Renal cortical epithelial cell (primary cell): ENCODE measurements around the gene HBB. TPM values are rescaled to one million over a fixed set of nuclear protein-coding genes. Genes with fewer than 3 reads are reported as not detected.

ENCODE experiments used
- DNase-seq: peaks from one replicate; pipeline ENCODE4 v3.0.0-alpha.2; 2011; ENCODE audit warnings: low read depth
- total RNA-seq: library from RNA; depleted of rRNA; stranded (reverse); fragments of >200 nt; gene quantifications from 2 replicates; pipeline ENCODE4 v1.2.3, GENCODE V29; 2014

The HBB gene
- total RNA-seq, 1 donor from 2014 or later: not detected

DNA sequence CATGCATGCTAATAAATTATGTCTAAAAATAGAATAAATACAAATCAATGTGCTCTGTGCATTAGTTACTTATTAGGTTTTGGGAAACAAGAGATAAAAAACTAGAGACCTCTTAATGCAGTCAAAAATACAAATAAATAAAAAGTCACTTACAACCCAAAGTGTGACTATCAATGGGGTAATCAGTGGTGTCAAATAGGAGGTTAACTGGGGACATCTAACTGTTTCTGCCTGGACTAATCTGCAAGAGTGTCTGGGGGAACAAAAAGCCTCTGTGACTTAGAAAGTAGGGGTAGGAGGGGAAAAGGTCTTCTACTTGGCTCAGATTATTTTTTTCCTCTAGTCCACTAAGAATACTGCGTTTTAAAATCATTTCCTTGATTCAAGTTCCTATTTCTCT, 810 bp upstream of the HBB start:
- no peak for DNase-seq

DNA sequence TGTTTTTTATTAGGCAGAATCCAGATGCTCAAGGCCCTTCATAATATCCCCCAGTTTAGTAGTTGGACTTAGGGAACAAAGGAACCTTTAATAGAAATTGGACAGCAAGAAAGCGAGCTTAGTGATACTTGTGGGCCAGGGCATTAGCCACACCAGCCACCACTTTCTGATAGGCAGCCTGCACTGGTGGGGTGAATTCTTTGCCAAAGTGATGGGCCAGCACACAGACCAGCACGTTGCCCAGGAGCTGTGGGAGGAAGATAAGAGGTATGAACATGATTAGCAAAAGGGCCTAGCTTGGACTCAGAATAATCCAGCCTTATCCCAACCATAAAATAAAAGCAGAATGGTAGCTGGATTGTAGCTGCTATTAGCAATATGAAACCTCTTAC, 1.4 kb downstream of the HBB start:
- DNase-seq: no peak

- DNase-seq: no peak
These were observed 2.1 kb downstream of the HBB start for GRCh38 chr11:5224538-5225479.

DNA sequence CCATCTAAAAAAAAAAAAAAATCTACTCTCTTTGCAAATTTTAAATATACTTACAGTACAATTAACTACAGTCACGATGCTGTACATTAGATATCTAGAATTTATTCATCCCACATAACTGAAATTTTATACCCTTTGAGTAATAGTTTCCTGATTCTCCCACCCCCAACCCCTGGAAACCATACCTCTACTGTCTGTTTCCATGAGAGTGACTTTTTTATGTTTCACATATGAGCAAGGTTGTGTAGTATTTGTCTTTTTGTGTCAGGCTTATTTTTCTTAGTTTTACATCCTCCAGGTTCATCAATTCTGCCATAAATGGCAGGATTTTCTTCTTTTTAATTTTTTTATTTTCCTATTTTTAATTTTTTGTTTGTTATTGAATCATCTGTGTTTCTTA, 3.2 kb downstream of the HBB start:
- DNase-seq: no peak

GRCh38 chr11:5223146-5223545, 3.7 kb downstream of the HBB start:
- no peak for DNase-seq

DNA sequence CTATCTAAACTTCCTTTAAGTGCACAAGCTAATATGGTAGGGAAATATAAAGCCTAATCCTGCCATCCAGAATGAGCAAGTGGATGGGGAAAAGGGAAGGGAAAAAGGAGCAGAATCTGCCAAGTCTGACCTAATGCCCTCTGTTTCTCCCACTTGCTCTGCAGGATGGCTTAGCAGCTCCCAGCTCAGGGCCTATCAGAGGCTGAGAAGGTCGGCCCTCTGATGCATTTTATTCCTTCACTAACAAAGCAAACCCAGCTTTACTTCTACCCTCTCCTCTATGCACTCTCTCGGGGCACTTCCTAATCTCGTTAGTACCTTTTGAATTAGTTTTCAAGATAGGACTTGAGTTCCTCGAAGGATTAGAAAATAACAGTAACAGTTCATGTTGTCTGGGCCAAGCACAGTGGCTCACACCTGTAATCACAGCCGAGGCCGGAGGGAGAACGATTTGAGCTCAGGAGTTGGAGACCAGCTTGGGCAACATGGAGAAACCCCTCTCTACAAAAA, 16.4 kb downstream of the HBB start:
- no peak for DNase-seq

- DNase-seq: peak; percentile 73
These were observed 22.1 kb downstream of the HBB start for GRCh38 chr11:5204787-5205186.

- no peak for DNase-seq
These were observed 23.5 kb downstream of the HBB start for GRCh38 chr11:5203366-5203765.

- no peak for DNase-seq
These were observed 26.3 kb downstream of the HBB start, which contains the start of gene OR51V1 for GRCh38 chr11:5200582-5200981. Gene OR51V1 (minus strand): TSS chr11:5200682. CDS start chr11:5200682, 0 bp downstream.

GRCh38 chr11:5198285-5198684, 28.6 kb downstream of the HBB start:
- DNase-seq: no peak

- no peak for DNase-seq
These were observed 29.3 kb downstream of the HBB start for GRCh38 chr11:5197536-5197935.

DNA sequence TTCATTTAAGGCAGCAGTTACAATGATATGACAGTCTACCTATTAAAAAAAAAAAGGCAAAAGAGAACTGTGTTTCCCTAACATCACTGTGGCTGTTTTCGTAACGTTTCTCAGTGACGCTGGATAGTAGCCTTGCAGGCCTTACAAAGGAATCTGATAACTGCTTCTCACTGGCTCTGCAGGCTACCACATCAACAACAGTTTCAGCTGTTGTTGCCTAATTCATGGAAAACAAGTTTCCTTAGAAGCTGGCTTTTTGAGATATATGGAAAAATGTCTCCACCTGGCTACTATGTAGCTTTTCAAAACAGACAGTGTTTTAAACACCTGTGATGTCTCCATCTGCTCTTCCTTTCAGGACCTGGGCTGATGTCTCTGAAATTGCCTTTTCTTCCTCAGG, 30.1 kb downstream of the HBB start:
- no peak for DNase-seq

- no peak for DNase-seq
These were observed 30.8 kb downstream of the HBB start for GRCh38 chr11:5196067-5196466.

DNA sequence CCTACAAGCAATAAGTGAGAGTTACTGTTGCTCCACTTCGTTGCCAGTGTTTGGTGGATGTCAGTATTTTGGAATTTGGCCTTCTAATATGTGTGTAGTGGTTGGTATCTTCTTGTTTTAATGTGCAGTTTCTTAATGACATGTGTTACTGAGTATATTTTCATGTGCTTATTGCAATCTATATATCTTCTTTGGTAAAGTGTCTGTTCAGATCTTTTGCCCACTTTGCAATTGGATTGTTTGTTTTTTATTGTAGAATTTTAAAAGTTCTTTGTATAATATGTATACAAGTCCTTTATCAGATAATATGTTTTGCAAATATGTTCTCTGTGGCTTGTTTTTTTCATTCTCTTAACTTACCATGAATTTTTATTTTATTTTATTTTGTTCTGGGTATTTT, 34.1 kb downstream of the HBB start:
- DNase-seq: no peak

DNA sequence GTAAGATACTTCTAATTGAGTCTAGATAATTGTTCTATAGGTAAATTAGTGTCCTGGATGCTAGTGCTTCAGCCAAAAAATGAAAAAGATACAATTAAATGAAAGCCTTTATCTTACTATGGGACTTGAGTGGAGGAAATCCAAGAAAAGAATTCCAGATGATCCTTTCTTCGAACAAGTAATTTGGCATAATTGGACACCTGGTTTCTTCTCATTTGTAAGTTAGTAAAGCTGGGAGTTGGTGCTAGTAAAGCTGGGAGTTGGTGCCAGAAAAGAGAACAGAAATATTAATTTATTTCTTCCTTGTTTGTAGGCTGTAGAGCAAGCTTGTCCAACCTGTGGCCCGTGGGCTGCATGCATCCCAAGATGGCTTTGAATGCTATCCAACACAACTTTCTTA, 38.7 kb downstream of the HBB start:
- DNase-seq: no peak

DNA sequence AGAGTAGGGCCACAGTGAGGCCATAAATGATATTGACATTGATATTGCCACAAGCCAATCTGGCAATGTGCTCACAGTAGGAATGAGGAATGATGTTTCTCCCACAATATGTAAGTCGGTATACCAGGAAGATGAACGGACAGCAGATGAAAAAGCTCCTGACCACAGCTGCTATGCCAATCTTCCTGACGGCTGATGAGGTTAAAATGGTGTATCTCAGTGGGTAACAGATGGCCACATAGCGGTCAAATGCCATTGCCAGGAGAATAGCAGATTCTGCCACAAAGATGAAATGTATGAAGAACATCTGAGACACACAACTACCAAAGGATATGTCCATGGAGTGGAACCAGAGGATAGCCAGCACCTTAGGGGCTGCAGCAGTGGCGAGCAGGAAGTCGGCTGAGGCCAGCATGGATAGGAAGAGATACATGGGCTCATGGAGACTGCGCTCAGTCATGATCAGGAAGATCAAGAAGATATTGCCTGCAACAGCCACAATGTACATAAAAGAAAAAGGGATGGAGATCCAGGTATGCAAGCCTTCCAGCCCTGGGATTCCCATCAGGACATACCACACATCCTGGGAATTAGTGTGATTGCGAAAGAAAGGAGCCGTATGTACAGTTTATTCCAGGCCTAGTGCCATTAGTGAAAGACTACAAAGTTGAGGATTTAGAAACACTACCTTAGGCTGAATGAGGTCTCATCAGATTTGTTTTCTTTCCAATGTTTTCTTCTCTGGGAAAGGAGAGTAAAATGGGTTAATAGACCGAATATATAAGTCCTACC, 48.6 kb downstream of the HBB start:
- no peak for DNase-seq

Other genes starting within 250 kb of the HBB start
- gene OR51L1, start 232.2 kb downstream of the HBB start, total RNA-seq: not detected in 2 replicates
- gene OR52J3, start 180.5 kb downstream of the HBB start, total RNA-seq: not detected in 2 replicates
- not detected in 2 replicates for gene OR52E2, start 167.4 kb downstream of the HBB start, total RNA-seq
- not detected in 2 replicates for gene OR52E1, start 157.5 kb downstream of the HBB start, total RNA-seq
- not detected in 2 replicates for gene OR52A5, start 88.7 kb downstream of the HBB start, total RNA-seq
- gene OR52A1, start 72.3 kb downstream of the HBB start, total RNA-seq: not detected in 2 replicates
- not detected in 2 replicates for gene OR51V1, start 26.4 kb downstream of the HBB start, total RNA-seq
- gene HBD, start 7.4 kb upstream of the HBB start, total RNA-seq: not detected in 2 replicates
- gene HBG1, start 22.8 kb upstream of the HBB start, total RNA-seq: not detected in 2 replicates
- gene HBG2, start 27.7 kb upstream of the HBB start, total RNA-seq: not detected in 2 replicates
- not detected in 2 replicates for gene HBE1, start 42.9 kb upstream of the HBB start, total RNA-seq
- not detected in 2 replicates for gene OR51B4, start 74.9 kb upstream of the HBB start, total RNA-seq
- not detected in 2 replicates for gene OR51B2, start 97.2 kb upstream of the HBB start, total RNA-seq
- 0.15 TPM in 1 of 2 replicates, not detected in the other for gene OR51B5, start 116.5 kb upstream of the HBB start, total RNA-seq
- gene OR51B6, start 124.4 kb upstream of the HBB start, total RNA-seq: not detected in 2 replicates
- not detected in 2 replicates for gene OR51M1, start 156.7 kb upstream of the HBB start, total RNA-seq
- gene OR51Q1, start 195.0 kb upstream of the HBB start, total RNA-seq: not detected in 2 replicates
- 0.20 TPM in 1 of 2 replicates, not detected in the other for gene OR51I1, start 214.4 kb upstream of the HBB start, total RNA-seq
- not detected in 2 replicates for gene OR51I2, start 222.3 kb upstream of the HBB start, total RNA-seq